ENCODE results near the gene SSX1. TPM values are rescaled to one million over a fixed set of nuclear protein-coding genes. Genes with fewer than 3 reads are reported as not detected.

SSX1 gene, protein sequence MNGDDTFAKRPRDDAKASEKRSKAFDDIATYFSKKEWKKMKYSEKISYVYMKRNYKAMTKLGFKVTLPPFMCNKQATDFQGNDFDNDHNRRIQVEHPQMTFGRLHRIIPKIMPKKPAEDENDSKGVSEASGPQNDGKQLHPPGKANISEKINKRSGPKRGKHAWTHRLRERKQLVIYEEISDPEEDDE
- not detected in 2 replicates for total RNA-seq

DNA sequence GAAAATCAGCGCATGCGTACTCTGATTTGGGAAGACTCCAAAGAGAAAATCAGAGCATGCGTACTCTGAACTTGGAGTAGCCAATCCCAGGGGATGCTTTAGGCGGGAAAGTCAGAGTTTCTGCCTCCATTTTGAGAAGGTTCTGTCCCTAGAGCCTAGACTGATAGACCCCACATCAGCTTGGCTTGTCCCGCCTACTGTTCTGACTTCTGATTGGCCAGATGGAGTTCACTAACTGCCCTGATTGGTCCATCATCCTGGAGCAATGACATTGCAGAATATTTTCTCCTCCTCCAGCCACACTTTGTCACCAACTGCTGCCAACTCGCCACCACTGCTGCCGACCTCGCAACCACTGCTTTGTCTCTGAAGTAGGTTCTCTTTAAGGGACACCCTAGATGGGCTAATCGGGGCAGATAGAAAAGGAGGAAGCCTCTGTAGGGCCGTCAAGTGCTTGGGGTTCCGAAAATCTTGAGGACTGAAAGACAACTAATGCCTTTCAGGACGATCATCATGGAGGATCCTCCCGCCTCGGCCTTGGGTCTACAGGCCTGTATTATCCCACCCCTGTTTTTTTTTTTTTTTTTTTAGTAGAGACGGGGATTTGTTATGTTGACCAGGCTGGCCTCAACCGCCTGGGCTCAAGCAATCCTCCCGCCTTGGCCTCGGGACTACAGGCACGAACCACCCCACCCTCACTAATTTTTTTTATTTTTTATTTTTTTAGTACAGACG lies at the start of gene SSX1:
Gene SSX1 (plus strand): TSS at position 331 of the 735 bp plus-strand sequence. CDS start 1,850 bp downstream, outside the sequence.

Small RNA genes within 50 kb of the gene (small RNA-seq; reads per million reads assigned to genes)
- gene AC245047.3 (not detected), gene AC245047.4 (not detected), gene RNA5SP503 (not detected)

Other genes with a start within 250 kb of the SSX1 start
- not detected in 2 replicates for gene SPACA5, start 248.4 kb upstream of the SSX1 start, total RNA-seq
- 0.50 and 0.80 TPM in 2 replicates for gene ZNF630, start 183.8 kb upstream of the SSX1 start, total RNA-seq
- not detected in 2 replicates for gene SPACA5B, start 124.8 kb upstream of the SSX1 start, total RNA-seq
- gene SSX5, start 58.6 kb upstream of the SSX1 start, total RNA-seq = not detected in 2 replicates
- not detected in 2 replicates for gene SSX3, start 101.3 kb downstream of the SSX1 start, total RNA-seq
- not detected in 2 replicates for gene SSX4, start 128.1 kb downstream of the SSX1 start, total RNA-seq
- gene SSX4B, start 156.6 kb downstream of the SSX1 start, total RNA-seq = not detected in 2 replicates
- gene SLC38A5, start 214.9 kb downstream of the SSX1 start, total RNA-seq = 31.8 and 76.5 TPM in 2 replicates
- gene FTSJ1, start 220.8 kb downstream of the SSX1 start, total RNA-seq = 56.7 and 67.2 TPM in 2 replicates